GM23248 (cell line): ENCODE measurements around the gene ZHX3. TPM values are rescaled to one million over a fixed set of nuclear protein-coding genes. Genes with fewer than 3 reads are reported as not detected.

Experiments used
- DNase-seq: peaks from one replicate; pipeline ENCODE4 v3.0.0-alpha.2; 2015
- H2AFZ ChIP-seq: fragments of 200-600 bp; sonication (generic); 2 replicates; pipeline ENCODE4 v1.6.1; 2016; ENCODE audit warnings: antibody characterized with exemption
- H3F3A ChIP-seq: fragments of 200-600 bp; sonication (generic); 2 replicates; pipeline ENCODE4 v1.6.1; 2016; ENCODE audit warnings: mild to moderate bottlenecking, antibody characterized with exemption, mixed run types; ENCODE audit not compliant: insufficient read depth
- H3K27ac ChIP-seq: fragments of 200-600 bp; sonication (generic); 2 replicates; pipeline ENCODE4 v1.5.1; 2016; ENCODE audit warnings: mild to moderate bottlenecking
- H3K27me3 ChIP-seq: fragments of 200-600 bp; sonication (generic); replicated peaks from 2 replicates; pipeline ENCODE4 v1.6.1; 2016; ENCODE audit warnings: mild to moderate bottlenecking; ENCODE audit not compliant: insufficient read depth
- H3K36me3 ChIP-seq: fragments of 200-600 bp; sonication (generic); 2 replicates; pipeline ENCODE4 v1.6.1; 2016; ENCODE audit warnings: low read depth, mild to moderate bottlenecking
- H3K4me1 ChIP-seq: fragments of 200-600 bp; sonication (generic); 2 replicates; pipeline ENCODE4 v1.6.1; 2016; ENCODE audit warnings: mild to moderate bottlenecking; ENCODE audit not compliant: insufficient read depth
- H3K4me2 ChIP-seq: fragments of 200-600 bp; sonication (generic); one replicate; pipeline ENCODE4 v1.6.1; 2016; ENCODE audit warnings: mild to moderate bottlenecking; ENCODE audit not compliant: unreplicated experiment
- H3K4me3 ChIP-seq: fragments of 200-600 bp; sonication (generic); 2 replicates; pipeline ENCODE4 v1.5.1; 2016; ENCODE audit warnings: mild to moderate bottlenecking
- H3K79me2 ChIP-seq: fragments of 200-600 bp; sonication (generic); 2 replicates; pipeline ENCODE4 v1.6.1; 2016; ENCODE audit warnings: mild to moderate bottlenecking; ENCODE audit not compliant: insufficient read depth
- H3K9ac ChIP-seq: fragments of 200-600 bp; sonication (generic); 2 replicates; pipeline ENCODE4 v1.6.1; 2016; ENCODE audit warnings: mild to moderate bottlenecking
- H3K9me2 ChIP-seq: fragments of 200-600 bp; sonication (generic); 2 replicates; pipeline ENCODE4 v1.6.1; 2016; ENCODE audit warnings: mixed run types, mild to moderate bottlenecking, moderate library complexity; ENCODE audit not compliant: insufficient read depth
- H3K9me3 ChIP-seq: fragments of 200-600 bp; sonication (generic); one replicate; pipeline ENCODE4 v1.6.1; 2017; ENCODE audit warnings: low read depth
- H4K20me1 ChIP-seq: fragments of 200-600 bp; sonication (generic); 2 replicates; pipeline ENCODE4 v1.6.0; 2016; ENCODE audit not compliant: insufficient read depth
- EZH2 ChIP-seq: fragments of 200-600 bp; sonication (generic); IDR thresholded peaks from 2 replicates; pipeline ENCODE4 v1.6.1; 2018; ENCODE audit warnings: antibody characterized with exemption, mild to moderate bottlenecking; ENCODE audit not compliant: insufficient read depth, poor library complexity, severe bottlenecking
- EZH2phosphoT487 ChIP-seq: fragments of 200-600 bp; sonication (generic); IDR thresholded peaks from 2 replicates; pipeline ENCODE4 v1.6.1; 2018; ENCODE audit warnings: antibody characterized with exemption, moderate library complexity, mild to moderate bottlenecking, low read depth; ENCODE audit not compliant: insufficient read depth
- WGBS, 2 experiments: methylation state at CpG; one replicate each; pipeline ENCODE4 v1.1.6; 2015 to 2017; ENCODE audit warnings: low lambda C conversion rate in 2 of 2, low coverage in 1 of 2; ENCODE audit errors: missing lambda C conversion rate in 2 of 2; 5-methylcytosine and 5-hydroxymethylcytosine counted together
- in situ Hi-C: fragments of 300-500 bp; cut with MboI; formaldehyde crosslinking; loops from 2 replicates; pipeline ENCODE4 v1.15.0; 2020
- polyA plus RNA-seq: library from polyadenylated mRNA; unstranded; fragments of >200 nt; fragmentation: Nextera tagmentation; extraction: Ambion mirVana; gene quantifications from 2 replicates; pipeline ENCODE4 v1.2.1, GENCODE V29; 2016
- total RNA-seq: library from RNA; depleted of rRNA; stranded (reverse); fragments of >200 nt; shearing (Covaris generic); gene quantifications from 2 replicates; pipeline ENCODE4 v1.2.3, GENCODE V29; 2014

ZHX3 gene
- total and polyA plus RNA-seq, 2 experiments from 2014 or later, result 9.8 to 38.5 TPM

DNA sequence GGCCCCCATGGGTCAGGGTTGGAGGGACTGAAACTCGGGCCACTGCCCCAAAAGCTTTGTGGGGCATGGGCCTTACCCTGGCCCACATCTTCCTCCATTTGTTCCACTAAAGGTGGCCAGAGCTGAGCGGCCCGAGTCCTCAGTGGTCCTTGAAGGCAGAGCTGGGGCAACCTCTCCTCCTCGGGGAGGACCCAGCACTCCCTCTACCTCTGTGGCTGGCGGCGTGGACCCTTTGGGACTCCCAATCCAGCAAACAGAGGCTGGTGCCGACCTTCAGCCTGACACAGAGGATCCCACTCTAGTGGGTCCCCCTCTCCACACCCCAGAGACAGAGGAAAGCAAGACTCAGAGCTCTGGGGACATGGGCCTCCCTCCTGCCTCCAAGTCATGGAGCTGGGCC, 32.4 kb upstream of the ZHX3 start:
- no peaks in the 10 kb centered on the region for H4K20me1 ChIP-seq
- H3K4me3 ChIP-seq, result no peak overlapping the region
- in situ Hi-C loops, result loop anchor here (10.0 to 25.0 kb wide), 2 partner anchors 175 to 363 kb away; no protein-coding TSS in a partner anchor
- H3K79me2 ChIP-seq, result no peaks in the 10 kb centered on the region
- H3K4me2 ChIP-seq, result no peak overlapping the region
- no peak overlapping the region for H3K27ac ChIP-seq
- no peaks in the 10 kb centered on the region for H3K36me3 ChIP-seq
- H3K9ac ChIP-seq, result no peak overlapping the region
- no peaks in the 10 kb centered on the region for H3F3A ChIP-seq
- no peaks in the 10 kb centered on the region for H3K9me3 ChIP-seq
- no peaks in the 10 kb centered on the region for H3K27me3 ChIP-seq
- DNase-seq, result no peak
- TF ChIP-seq EZH2 (no peak), EZH2phosphoT487 (no peak)
- WGBS, 2 experiments, result 81 to 87% methylated on average over 7 of the region's 7 CpGs
- no peaks in the 10 kb centered on the region for H3K4me1 ChIP-seq
- H3K9me2 ChIP-seq, result no peaks in the 10 kb centered on the region
- H2AFZ ChIP-seq, result no peak overlapping the region

DNA sequence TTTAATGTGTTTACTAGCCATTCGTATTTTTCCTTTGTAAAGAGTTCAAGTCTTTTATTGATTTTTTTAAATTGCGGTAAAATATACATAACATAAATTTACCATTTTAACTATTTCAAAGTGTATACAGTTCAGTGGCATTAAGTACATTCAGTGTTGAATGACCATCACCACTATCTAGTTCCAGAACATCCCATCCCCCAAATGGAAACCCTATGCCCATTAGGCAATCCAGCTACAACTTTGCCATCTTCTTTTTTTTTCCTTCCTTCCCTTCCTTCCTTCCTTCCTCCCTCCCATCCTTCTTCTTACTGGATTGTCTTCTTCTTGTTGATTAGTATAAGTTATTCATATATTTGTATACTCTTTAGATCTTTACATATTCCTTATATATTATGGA, 31.7 kb upstream of the ZHX3 start:
- in situ Hi-C loops, result loop anchor here (10.0 to 25.0 kb wide), 2 partner anchors 174 to 362 kb away; no protein-coding TSS in a partner anchor

DNA sequence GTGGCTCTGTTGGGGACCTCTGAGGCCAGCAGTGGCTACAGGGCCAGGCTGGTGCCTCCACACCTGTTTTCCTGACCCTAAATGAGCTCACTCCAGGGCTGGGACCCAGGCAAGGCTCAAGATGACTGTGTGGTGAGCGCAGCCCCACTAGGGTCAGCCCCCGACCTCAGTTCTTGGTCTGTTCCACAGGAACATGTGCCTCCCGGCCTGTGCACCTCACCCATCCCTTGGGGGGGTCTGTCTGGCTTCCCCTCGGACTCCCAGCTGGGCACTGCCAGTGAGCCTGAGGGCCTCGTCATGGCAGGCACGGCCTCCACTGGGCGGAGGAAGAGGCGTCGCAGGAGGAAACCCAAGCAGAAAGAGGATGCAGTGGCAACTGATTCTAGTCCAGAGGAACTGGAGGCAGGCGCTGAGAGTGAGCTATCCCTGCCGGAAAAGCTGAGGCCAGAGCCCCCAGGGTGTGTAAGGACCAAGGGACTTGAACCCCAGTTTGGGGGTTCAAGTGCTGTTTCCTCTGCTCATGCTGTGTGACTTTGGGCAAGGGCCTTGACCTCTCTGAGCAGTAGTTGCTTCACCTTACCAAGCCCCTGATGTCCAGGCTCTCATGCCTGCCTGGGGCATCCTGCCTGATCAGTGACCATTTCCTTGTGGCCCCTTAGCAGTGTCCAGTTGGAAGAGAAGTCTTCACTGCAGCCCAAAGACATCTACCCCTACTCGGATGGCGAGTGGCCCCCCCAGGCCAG, 31.1 kb upstream of the ZHX3 start:
- no peak overlapping the region for H3K27ac ChIP-seq
- no peak overlapping the region for H3K4me3 ChIP-seq
- H3F3A ChIP-seq, result no peaks in the 10 kb centered on the region
- no peak for TF ChIP-seq EZH2
- no peak for TF ChIP-seq EZH2phosphoT487
- no peaks in the 10 kb centered on the region for H3K36me3 ChIP-seq
- in situ Hi-C loops, result loop anchor here (10.0 to 25.0 kb wide), 2 partner anchors 174 to 361 kb away; no protein-coding TSS in a partner anchor
- no peaks in the 10 kb centered on the region for H3K9me3 ChIP-seq
- no peaks in the 10 kb centered on the region for H3K79me2 ChIP-seq
- no peak overlapping the region for H2AFZ ChIP-seq
- no peaks in the 10 kb centered on the region for H3K4me1 ChIP-seq
- no peaks in the 10 kb centered on the region for H3K9me2 ChIP-seq
- no peak for DNase-seq
- no peak overlapping the region for H3K4me2 ChIP-seq
- H3K27me3 ChIP-seq, result no peaks in the 10 kb centered on the region
- 88 to 90% methylated on average over 13 of the region's 13 CpGs for WGBS, 2 experiments
- no peaks in the 10 kb centered on the region for H4K20me1 ChIP-seq
- H3K9ac ChIP-seq, result no peak overlapping the region

More for the DNA sequence above, 31.7 kb upstream of the ZHX3 start:
- H3K9me2 ChIP-seq, result no peaks in the 10 kb centered on the region
- no peaks in the 10 kb centered on the region for H3K27me3 ChIP-seq
- H2AFZ ChIP-seq, result no peak overlapping the region
- H3K36me3 ChIP-seq, result no peaks in the 10 kb centered on the region
- H3F3A ChIP-seq, result no peaks in the 10 kb centered on the region
- H3K9me3 ChIP-seq, result no peaks in the 10 kb centered on the region
- H3K4me2 ChIP-seq, result no peak overlapping the region
- 88 to 92% methylated on average over 2 of the region's 2 CpGs for WGBS, 2 experiments
- H3K27ac ChIP-seq, result no peak overlapping the region
- no peaks in the 10 kb centered on the region for H3K4me1 ChIP-seq
- TF ChIP-seq EZH2, result no peak
- TF ChIP-seq EZH2phosphoT487, result no peak
- no peak for DNase-seq
- H3K79me2 ChIP-seq, result no peaks in the 10 kb centered on the region
- H3K4me3 ChIP-seq, result no peak overlapping the region
- no peaks in the 10 kb centered on the region for H4K20me1 ChIP-seq
- H3K9ac ChIP-seq, result no peak overlapping the region

DNA sequence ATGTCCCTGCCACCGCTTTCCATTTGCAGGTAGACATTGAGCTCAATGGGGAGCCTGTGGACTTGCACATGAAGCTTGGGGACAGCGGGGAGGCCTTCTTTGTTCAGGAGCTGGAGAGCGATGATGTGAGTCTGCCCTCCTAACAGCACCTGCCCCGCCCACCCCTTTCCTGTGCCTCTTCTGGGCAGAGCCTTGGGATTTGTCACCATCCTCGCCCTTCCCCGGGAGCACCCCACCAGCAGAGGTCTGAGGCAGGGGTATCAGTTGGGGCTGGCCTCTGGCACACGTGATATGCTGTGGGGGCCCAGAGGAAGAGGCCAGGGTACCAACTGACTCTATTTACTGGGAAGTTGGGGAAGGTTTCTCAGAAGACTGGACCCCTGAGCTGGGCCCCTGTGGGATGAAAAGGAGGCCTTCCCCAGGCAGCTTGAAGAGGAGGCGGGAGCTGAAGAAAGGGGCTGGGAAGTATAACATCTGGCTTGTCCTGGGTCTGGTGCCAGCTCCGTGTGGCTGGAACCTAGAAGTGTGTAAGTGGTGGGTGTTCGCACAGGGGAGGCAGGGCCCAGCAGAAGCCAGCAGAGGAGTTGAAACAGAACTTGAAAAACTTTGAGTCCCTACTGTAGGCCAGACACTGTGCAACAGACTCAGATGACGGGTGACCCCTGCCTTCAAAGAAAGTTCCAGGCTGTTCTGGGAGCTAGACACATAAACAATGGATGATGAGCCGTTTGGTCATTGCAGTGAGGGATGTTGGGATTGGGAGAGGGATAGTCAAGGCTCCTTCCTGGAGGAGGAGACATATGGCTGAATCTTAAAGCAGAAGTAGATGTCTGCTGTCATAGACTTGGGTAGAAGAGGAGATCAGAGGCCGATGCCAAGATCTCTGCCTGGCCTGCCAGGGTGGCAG, 30.2 kb upstream of the ZHX3 start:
- Histone ChIP-seq H3K27ac (no peak overlapping the region), H3K27me3 (no peaks in the 10 kb centered on the region), H3K9ac (no peak overlapping the region), H3K4me2 (no peak overlapping the region), H3F3A (no peaks in the 10 kb centered on the region), H2AFZ (no peak overlapping the region), H3K79me2 (no peaks in the 10 kb centered on the region), H3K9me2 (no peaks in the 10 kb centered on the region), H3K36me3 (no peaks in the 10 kb centered on the region), H3K4me3 (no peak overlapping the region), H3K4me1 (no peaks in the 10 kb centered on the region), H4K20me1 (no peaks in the 10 kb centered on the region), H3K9me3 (no peaks in the 10 kb centered on the region)
- TF ChIP-seq EZH2phosphoT487, result no peak
- DNase-seq, result no peak
- 86 to 88% methylated on average over 13 of the region's 13 CpGs for WGBS, 2 experiments
- in situ Hi-C loops, result loop anchor here (10.0 to 25.0 kb wide), 2 partner anchors 173 to 360 kb away; no protein-coding TSS in a partner anchor
